ENCODE measurements around the gene OR51M1.

The OR51M1 gene

DNA sequence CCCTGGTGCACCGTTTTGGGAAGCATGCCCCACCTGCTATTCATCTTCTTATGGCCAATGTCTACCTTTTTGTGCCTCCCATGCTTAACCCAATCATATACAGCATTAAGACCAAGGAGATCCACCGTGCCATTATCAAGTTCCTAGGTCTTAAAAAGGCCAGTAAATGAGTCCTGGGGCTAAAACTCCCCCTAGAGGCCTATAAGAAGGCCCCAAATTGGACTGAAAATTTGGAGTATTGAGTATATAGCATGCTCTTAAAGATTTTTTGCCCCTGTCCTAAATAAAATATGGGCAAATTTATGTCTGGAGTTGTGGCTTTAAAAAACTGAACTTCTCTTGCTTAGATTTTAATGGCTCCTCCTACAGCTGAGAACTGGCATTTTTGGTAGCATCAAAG, 6.6 kb downstream of the OR51M1 start:
- DNase-seq = no peak

DNA sequence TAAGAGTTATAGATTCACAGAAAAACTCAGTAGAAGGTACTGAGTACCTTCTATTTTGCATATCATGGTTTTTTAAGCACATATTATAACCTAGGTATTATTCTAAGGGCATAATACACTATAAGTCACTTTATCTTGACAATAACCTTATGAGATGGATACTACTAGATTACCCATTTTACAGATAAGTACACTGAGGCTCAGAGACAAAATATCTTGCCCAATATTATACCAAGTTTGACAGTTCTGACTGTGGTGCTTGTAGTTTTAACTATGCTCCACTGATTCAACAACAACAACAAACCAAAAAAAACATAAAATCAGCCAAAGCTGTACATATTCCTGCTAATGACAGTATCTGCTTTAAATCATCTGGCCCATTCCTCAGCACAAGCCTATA, 10.5 kb downstream of the OR51M1 start:
- DNase-seq = no peak

DNA sequence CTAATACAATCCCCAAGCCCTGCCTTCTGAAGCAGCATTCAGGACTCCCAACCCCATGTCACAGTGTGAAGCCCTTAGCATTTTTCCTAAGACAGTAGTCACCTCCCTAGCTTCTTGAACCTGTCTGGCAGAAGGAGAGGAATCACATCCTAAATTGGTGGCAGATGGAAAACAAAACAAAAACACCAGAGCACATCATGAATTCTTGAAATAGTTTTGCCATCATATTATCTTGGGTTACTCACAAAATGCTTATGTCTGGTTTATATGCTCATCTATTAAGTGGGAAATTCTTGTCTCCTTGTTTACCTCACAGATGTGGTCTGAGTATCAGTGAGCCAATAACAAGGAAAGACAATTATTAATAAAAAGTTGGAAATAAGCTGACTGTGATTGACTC, 15.3 kb downstream of the OR51M1 start:
- no peak for DNase-seq

DNA sequence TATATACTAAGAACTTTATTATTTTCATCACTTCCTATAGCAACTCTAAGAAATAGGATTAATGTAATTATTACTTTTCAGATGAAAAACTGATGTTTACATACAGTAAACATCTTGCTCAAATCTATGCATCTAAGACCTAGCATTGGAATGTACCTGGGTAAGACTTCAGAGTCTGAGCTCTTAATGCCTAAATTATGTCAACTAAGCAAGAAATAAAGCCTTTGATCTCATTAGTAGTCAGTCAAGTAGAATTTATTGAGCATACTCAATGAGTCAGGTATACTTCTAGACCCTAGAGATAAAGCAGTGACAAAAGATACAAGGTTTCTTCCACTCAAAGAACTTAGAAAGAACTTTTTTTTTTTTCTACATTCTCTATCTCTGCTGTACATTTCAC, 21.6 kb downstream of the OR51M1 start:
- no peak for DNase-seq

DNA sequence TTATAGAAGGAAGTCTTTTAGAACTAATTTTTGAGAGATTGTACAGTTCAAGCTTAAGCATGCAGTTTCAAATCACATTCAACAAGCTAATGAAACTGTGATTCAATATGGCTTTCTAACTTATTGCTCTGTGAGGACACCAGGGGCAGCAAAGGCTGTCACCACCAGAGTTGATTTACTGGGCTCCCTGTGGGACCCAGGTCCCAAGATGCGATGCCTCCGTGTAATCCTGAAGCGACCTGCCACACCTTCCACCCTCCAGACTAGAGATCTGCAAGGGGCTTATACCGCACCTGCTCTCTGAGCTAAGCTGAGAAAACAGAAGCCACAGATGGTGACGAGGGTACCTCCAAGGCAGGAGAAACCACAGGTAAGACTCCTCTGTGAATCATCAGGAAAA, 37.4 kb downstream of the OR51M1 start:
- DNase-seq = no peak

DNA sequence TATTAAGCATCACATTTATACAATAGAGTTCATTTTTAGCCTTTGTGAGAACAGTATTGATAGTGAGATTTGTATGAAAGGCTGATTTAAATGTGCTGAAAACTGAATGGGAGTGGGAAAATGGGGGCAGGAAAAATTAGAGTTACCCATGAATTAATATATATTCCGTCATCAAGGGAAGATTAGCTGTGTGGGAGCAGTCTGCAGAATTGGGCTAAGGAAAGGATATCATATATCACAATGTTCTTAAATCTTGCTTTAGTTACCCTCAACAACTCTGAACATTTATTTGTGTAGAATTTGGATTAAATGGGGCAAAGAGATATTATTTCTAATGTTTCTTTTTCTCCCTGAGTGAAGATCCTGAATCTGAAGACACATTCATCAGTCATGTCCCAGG, 38.2 kb downstream of the OR51M1 start, which contains the start of gene OR51Q1:
Gene OR51Q1 (plus strand): TSS at position 301 of the 400 bp plus-strand sequence. CDS start 90 bp downstream, at position 391.
- no peak for DNase-seq

DNA sequence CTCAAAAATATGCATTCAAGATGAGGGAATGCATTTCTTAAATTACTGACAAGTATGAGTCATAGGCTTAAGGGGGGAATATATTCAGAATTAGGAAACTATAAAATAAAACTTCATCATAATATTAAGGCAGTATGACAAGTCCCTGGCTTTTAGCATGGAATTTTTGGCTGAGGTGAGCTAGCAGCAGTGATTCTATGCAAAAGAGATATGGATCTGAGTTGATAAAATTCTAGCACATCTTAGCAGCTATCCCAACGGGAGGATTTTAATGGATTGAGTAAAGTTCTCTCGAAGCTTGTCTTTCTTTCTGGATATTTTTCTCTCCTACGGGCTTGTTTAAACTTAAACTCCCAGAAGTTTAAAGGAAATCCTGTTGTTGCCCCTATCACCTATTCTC, 39.5 kb downstream of the OR51M1 start:
- no peak for DNase-seq

DNA sequence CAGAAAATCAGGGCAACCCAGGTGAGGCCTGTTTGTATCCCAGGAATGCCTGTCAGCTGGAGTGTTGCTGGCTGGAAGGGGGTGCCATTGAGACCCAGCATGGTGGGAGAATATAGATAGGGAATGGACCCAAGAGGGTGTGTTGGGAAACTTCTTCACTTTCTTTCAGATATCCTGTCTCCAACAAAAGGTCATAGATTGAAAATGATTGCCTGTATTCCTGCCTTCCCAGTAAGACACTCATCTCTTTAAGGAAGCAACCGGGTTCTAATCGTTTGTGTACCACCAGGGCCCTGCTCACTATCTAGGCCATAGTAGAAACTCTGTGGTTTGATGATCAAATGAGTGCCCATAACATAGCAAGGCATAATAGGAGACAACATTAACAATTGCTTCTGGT, 57.8 kb downstream of the OR51M1 start, which contains the start of gene OR51I1:
Gene OR51I1 (minus strand): TSS at position 101 of the 400 bp plus-strand sequence. CDS start 0 bp downstream, at position 101.
- DNase-seq = no peak
